Cardiac fibroblast (primary cell): ENCODE results near the gene COL13A1.
A peak's percentile ranks its signal among the peaks of the same experiment; 100 is the strongest.

Experiments used
- DNase-seq, 2 donors: peaks; one replicate each; pipeline versions ENCODE4 v3.0.0 to v3.0.0-alpha.2; 2010; ENCODE audit warnings: low read depth in 2 of 2
- H3K4me3 ChIP-seq, 2 donors: replicated peaks in 1 of 2; 1 replicate in 1 of 2; 2 replicates in 1 of 2; pipeline ENCODE4 v1.5.1; 2011; ENCODE audit warnings: low read depth in 2 of 2, low read length in 2 of 2, mild to moderate bottlenecking in 2 of 2, moderate library complexity in 1 of 2
- CTCF ChIP-seq: IDR thresholded peaks from one replicate; pipeline ENCODE4 v1.5.1; 2011; ENCODE audit warnings: low read depth, mild to moderate bottlenecking, low read length, inconsistent platforms

COL13A1 gene

GRCh38 chr10:69973678-69974077, 172.0 kb downstream of the COL13A1 start:
- no peak for TF ChIP-seq CTCF
- no peak for DNase-seq
- H3K4me3 ChIP-seq = no peak overlapping the region

GRCh38 chr10:69974551-69975155, 172.9 kb downstream of the COL13A1 start:
- TF ChIP-seq CTCF = no peak
- H3K4me3 ChIP-seq = no peak overlapping the region
- DNase-seq = peak in 1 of 2 donors; percentile 50

- no peak for DNase-seq
- no peak for TF ChIP-seq CTCF
- H3K4me3 ChIP-seq = no peak overlapping the region
Observed at GRCh38 chr10:69976795-69977546, 175.3 kb downstream of the COL13A1 start.

- DNase-seq = no peak
- no peak overlapping the region for H3K4me3 ChIP-seq
- no peak for TF ChIP-seq CTCF
Observed at GRCh38 chr10:69979174-69979573, 177.5 kb downstream of the COL13A1 start.

- TF ChIP-seq CTCF = no peak
- H3K4me3 ChIP-seq = no peak overlapping the region
- no peak for DNase-seq
Observed at GRCh38 chr10:69980672-69981071, 179.0 kb downstream of the COL13A1 start.

- no peak for DNase-seq
- no peak for TF ChIP-seq CTCF
- H3K4me3 ChIP-seq = no peak overlapping the region
Observed at GRCh38 chr10:69988094-69988493, 186.4 kb downstream of the COL13A1 start.
